Activated naive CD8-positive, alpha-beta T cell treated with anti-CD3 and anti-CD28 coated beads for 36 hours (primary cell): ENCODE measurements around the gene COL21A1. TPM values are rescaled to one million over a fixed set of nuclear protein-coding genes. Genes with fewer than 3 reads are reported as not detected.

ENCODE experiments used
- DNase-seq: peaks from one replicate; pipeline ENCODE4 v3.0.0; 2021
- H3K27ac Mint-ChIP-seq: one replicate; pipeline ENCODE4 v1.8.0; 2022; ENCODE audit warnings: mild to moderate bottlenecking, moderate library complexity, mixed read lengths
- H3K27me3 Mint-ChIP-seq: one replicate; pipeline ENCODE4 v1.8.0; 2022; ENCODE audit warnings: mild to moderate bottlenecking, mixed read lengths
- H3K36me3 Mint-ChIP-seq: one replicate; pipeline ENCODE4 v1.8.0; 2021; ENCODE audit warnings: mild to moderate bottlenecking, mixed read lengths
- H3K4me1 Mint-ChIP-seq: one replicate; pipeline ENCODE4 v1.8.0; 2021; ENCODE audit warnings: mixed read lengths
- H3K4me3 Mint-ChIP-seq: one replicate; pipeline ENCODE4 v1.8.0; 2022; ENCODE audit warnings: mild to moderate bottlenecking, moderate library complexity, mixed read lengths
- H3K9me3 Mint-ChIP-seq: one replicate; pipeline ENCODE4 v1.8.0; 2022; ENCODE audit warnings: mixed read lengths
- total RNA-seq, 2 experiments: library from RNA; stranded (reverse); gene quantifications; one replicate each; pipeline ENCODE4 v1.2.3, GENCODE V29; 2021

COL21A1 gene
- total RNA-seq, 2 experiments from 2014 or later: not detected

DNA sequence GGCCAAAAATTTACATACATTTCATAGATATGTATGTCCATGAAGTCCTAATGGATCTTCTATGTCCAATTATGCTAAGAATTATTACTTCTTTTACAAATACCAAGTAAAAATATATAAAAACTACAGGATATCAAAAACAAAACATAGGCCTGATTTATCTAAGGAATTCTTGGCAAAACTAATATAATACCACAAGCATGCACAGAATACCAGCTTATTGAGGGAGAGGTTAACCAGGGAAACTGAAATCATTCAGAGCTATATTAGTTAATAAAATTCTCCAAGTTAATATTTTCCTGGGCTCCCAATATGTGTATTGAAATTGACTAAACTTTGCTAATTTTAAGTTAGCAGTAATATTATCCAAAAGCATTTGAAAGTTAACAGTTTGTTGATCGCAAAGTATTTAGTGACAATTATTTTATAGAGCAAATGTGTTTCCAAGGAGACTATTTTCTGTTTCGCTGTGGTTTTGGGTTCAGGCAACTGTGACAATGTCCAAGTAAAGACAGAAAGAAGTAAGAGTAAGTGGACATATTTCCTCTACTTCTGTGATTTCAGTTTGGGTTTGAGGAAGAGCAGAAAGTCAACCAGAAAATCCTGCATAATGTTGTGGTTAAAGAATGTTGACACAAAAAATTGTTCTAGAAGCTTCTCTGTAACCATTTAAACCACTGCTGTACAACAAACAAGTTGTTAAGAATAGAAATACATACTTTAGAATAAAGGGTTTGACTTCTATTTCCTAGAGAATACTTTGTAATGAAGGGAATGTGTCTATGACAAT is 167.4 kb downstream of the COL21A1 start:
- Mint-ChIP-seq H3K36me3 (no peaks in the 10 kb centered on the region), H3K4me1 (no peaks in the 10 kb centered on the region), H3K27me3 (no peaks in the 10 kb centered on the region), H3K9me3 (peaks cover 11% of the 10 kb centered on the region), H3K27ac (no peak overlapping the region), H3K4me3 (no peak overlapping the region)
- DNase-seq: no peak

DNA sequence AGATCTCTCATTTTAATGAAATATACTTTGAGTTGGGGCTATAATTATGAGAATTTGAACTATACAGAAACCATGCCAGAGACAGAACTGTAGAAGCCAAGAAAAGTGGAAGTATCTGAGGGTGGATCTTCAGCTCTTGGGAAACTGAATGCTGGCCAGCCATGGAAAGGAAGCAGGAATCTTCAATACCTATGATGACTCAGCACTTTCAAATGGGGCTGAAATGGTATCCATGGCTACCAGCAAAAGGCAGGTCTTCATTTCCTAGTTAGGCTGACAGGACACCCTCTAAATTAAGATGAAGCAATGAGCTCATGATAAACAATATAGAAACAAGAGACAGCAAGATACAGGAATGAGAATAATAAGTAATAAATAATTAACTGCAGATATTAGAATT is 171.3 kb downstream of the COL21A1 start:
- Mint-ChIP-seq H3K4me3 (no peak overlapping the region), H3K9me3 (peaks cover 9% of the 10 kb centered on the region), H3K4me1 (no peaks in the 10 kb centered on the region), H3K27me3 (no peaks in the 10 kb centered on the region), H3K27ac (no peak overlapping the region), H3K36me3 (no peaks in the 10 kb centered on the region)
- no peak for DNase-seq

GRCh38 chr6:56073761-56074160 is 173.6 kb downstream of the COL21A1 start:
- H3K27me3 Mint-ChIP-seq: no peaks in the 10 kb centered on the region

DNA sequence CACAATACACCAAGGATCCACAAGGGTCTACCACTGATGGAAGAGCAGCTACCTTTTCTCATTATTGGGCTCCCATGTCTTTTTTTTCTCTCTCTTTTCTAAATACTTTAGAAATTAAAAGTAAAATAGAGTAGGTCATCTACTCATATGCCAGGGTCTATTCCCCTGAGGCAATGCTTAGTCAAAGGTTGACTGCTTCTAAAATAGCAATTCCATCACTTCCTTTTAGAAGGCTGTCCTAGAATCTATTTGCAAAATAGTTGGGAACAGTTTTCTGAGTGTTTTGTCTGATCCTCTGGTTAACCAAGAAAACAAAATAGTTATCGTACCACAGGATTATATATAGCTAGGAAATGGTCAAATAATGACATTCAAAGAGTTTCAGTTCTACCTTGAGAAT is 174.1 kb downstream of the COL21A1 start:
- Mint-ChIP-seq H3K27ac (no peak overlapping the region), H3K4me1 (no peaks in the 10 kb centered on the region), H3K9me3 (peaks cover 8% of the 10 kb centered on the region), H3K4me3 (no peak overlapping the region), H3K27me3 (no peaks in the 10 kb centered on the region), H3K36me3 (no peaks in the 10 kb centered on the region)
- DNase-seq: no peak

More at GRCh38 chr6:56073761-56074160, 173.6 kb downstream of the COL21A1 start:
- Mint-ChIP-seq H3K27ac (no peak overlapping the region), H3K36me3 (no peaks in the 10 kb centered on the region), H3K4me1 (no peaks in the 10 kb centered on the region), H3K9me3 (peaks cover 8% of the 10 kb centered on the region), H3K4me3 (no peak overlapping the region)
- no peak for DNase-seq

GRCh38 chr6:56072856-56073255 is 174.5 kb downstream of the COL21A1 start:
- no peaks in the 10 kb centered on the region for H3K36me3 Mint-ChIP-seq
- H3K9me3 Mint-ChIP-seq: peaks cover 8% of the 10 kb centered on the region
- no peaks in the 10 kb centered on the region for H3K27me3 Mint-ChIP-seq
- no peak overlapping the region for H3K4me3 Mint-ChIP-seq
- H3K27ac Mint-ChIP-seq: no peak overlapping the region
- no peaks in the 10 kb centered on the region for H3K4me1 Mint-ChIP-seq
- DNase-seq: no peak

DNA sequence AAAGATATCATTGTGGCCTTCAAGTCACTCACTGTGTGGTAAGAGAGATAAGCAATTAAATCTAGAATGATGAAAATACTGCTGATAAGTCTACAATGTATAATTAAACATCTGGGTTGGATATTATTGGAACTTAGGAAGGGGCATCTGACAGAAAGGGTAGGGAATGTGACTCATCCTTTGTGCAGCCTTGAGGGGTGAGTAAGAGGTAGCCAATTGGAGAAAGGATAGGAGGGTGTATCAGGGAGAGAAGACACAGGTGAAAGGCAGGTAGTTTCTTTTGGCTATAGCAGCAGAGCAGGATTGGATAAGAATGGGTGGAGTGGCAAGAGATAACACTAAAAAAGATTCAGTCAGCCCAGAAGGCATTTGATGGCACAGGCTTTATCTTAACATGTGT is 182.0 kb downstream of the COL21A1 start:
- Mint-ChIP-seq H3K4me3 (no peak overlapping the region), H3K4me1 (no peaks in the 10 kb centered on the region), H3K27me3 (no peaks in the 10 kb centered on the region), H3K27ac (no peak overlapping the region), H3K36me3 (no peaks in the 10 kb centered on the region), H3K9me3 (peaks cover 3% of the 10 kb centered on the region)
- DNase-seq: no peak

GRCh38 chr6:56062836-56063235 is 184.5 kb downstream of the COL21A1 start:
- DNase-seq: no peak
- Mint-ChIP-seq H3K36me3 (no peaks in the 10 kb centered on the region), H3K4me1 (no peaks in the 10 kb centered on the region), H3K27me3 (no peaks in the 10 kb centered on the region), H3K9me3 (peaks cover 3% of the 10 kb centered on the region), H3K4me3 (no peak overlapping the region), H3K27ac (no peak overlapping the region)

DNA sequence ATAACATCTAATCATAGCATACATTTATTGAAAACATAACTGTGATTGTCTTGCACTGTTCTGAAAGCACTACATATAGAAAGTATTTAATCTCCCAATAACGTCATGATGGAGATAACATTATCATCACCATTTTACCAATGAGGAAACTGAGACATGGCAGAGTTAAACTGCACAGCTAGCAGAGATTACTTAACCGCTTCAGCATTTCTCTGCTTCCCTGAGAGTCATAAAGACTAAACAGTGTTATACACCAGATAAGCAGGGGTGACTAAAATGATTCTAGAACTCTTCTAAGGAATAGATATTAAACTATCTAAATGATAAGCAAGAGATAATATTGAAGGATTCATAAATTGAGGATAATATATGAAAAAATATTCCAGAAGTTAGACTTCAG is 188.7 kb downstream of the COL21A1 start:
- no peak for DNase-seq
- Mint-ChIP-seq H3K36me3 (no peaks in the 10 kb centered on the region), H3K27ac (no peak overlapping the region), H3K4me3 (no peak overlapping the region), H3K4me1 (no peaks in the 10 kb centered on the region), H3K9me3 (no peaks in the 10 kb centered on the region), H3K27me3 (no peaks in the 10 kb centered on the region)

DNA sequence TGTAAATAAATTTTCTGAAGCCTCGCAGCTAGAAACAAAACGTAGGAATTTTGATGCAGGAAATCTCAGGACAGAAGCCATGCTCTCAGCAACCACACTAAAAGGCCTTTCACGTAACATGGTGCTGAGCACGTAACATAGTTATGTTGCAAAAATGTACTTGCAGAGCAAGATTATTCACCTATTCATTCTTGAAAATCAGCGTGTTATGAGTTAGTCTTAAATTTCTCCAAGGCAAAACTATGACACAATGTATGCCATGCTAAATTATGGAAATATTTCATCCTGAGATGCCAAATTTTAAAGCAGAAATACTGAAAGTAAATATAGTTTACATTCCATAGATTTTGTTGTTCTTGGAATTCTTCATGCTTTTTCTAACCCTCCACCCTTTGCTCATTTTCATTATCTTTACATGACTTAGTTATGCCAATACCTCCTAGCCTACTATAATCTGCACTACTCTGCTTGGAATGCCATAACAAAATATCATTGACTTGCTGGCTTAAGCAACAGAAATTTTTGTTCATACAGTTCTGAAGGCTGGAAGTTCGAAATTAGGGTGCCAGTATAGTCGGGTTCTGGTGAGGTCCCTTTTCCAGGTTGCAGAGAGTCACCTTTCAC is 192.2 kb downstream of the COL21A1 start:
- H3K36me3 Mint-ChIP-seq: no peaks in the 10 kb centered on the region
- H3K27me3 Mint-ChIP-seq: no peaks in the 10 kb centered on the region
- no peak overlapping the region for H3K4me3 Mint-ChIP-seq
- H3K27ac Mint-ChIP-seq: no peak overlapping the region
- no peaks in the 10 kb centered on the region for H3K4me1 Mint-ChIP-seq
- no peak for DNase-seq
- H3K9me3 Mint-ChIP-seq: peaks cover 2% of the 10 kb centered on the region

GRCh38 chr6:56051202-56051598 is 196.2 kb downstream of the COL21A1 start:
- no peaks in the 10 kb centered on the region for H3K36me3 Mint-ChIP-seq
- peaks cover 2% of the 10 kb centered on the region for H3K9me3 Mint-ChIP-seq
- no peaks in the 10 kb centered on the region for H3K4me1 Mint-ChIP-seq
- H3K27ac Mint-ChIP-seq: no peak overlapping the region
- H3K4me3 Mint-ChIP-seq: no peak overlapping the region
- no peak for DNase-seq
- no peaks in the 10 kb centered on the region for H3K27me3 Mint-ChIP-seq

- peaks cover 2% of the 10 kb centered on the region for H3K9me3 Mint-ChIP-seq
- no peaks in the 10 kb centered on the region for H3K36me3 Mint-ChIP-seq
- H3K27me3 Mint-ChIP-seq: no peaks in the 10 kb centered on the region
- DNase-seq: no peak
- H3K4me1 Mint-ChIP-seq: no peaks in the 10 kb centered on the region
- H3K27ac Mint-ChIP-seq: no peak overlapping the region
- H3K4me3 Mint-ChIP-seq: no peak overlapping the region
Measured at GRCh38 chr6:56050530-56051201, 196.7 kb downstream of the COL21A1 start.

DNA sequence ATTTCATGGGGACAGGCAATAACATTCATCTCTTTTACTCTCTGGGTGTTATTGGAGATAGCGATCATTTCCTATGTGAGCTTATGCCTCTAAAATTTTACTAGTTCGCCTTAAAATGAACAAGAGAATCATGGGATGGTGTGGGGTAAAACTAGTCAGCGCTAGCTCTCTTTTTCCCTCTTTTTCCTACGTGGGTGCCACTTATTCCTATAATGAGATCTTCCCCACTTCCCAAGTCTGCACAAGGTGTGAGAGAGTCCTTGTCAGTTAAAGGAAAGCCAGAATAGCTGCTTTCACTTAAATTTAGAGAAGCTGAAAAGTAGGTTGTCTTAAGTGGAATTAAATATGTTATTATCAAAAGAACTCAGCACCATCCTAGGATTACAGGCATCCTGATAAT is 198.8 kb downstream of the COL21A1 start:
- H3K4me1 Mint-ChIP-seq: no peaks in the 10 kb centered on the region
- H3K36me3 Mint-ChIP-seq: no peaks in the 10 kb centered on the region
- H3K4me3 Mint-ChIP-seq: no peak overlapping the region
- no peak for DNase-seq
- peaks cover 2% of the 10 kb centered on the region for H3K9me3 Mint-ChIP-seq
- no peak overlapping the region for H3K27ac Mint-ChIP-seq
- H3K27me3 Mint-ChIP-seq: no peaks in the 10 kb centered on the region

GRCh38 chr6:56047931-56048540 is 199.3 kb downstream of the COL21A1 start:
- Mint-ChIP-seq H3K4me1 (no peaks in the 10 kb centered on the region), H3K36me3 (no peaks in the 10 kb centered on the region), H3K4me3 (no peak overlapping the region), H3K27me3 (no peaks in the 10 kb centered on the region), H3K27ac (no peak overlapping the region), H3K9me3 (peaks cover 2% of the 10 kb centered on the region)
- no peak for DNase-seq

DNA sequence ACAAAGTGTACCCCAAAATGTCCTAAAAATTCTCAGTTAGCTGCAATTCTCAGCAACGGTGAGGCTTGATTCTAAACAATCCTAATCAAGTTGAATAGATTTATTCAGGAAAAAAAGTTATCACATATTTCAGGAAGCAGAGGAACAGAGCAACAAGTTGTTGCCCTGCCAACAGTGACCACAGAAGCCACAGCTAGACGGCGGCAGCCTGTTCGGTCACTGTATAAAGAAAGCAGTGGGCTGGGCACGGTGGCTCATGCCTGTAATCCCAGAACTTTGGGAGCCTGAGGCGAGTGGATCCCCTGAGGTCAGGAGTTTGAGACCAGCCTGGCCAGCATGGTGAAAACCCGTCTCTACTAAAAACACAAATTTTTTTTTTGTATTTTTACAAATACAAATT is 200.8 kb downstream of the COL21A1 start:
- Mint-ChIP-seq H3K27ac (no peak overlapping the region), H3K4me3 (no peak overlapping the region), H3K27me3 (no peaks in the 10 kb centered on the region), H3K4me1 (no peaks in the 10 kb centered on the region), H3K9me3 (peaks cover 2% of the 10 kb centered on the region), H3K36me3 (no peaks in the 10 kb centered on the region)
- no peak for DNase-seq

DNA sequence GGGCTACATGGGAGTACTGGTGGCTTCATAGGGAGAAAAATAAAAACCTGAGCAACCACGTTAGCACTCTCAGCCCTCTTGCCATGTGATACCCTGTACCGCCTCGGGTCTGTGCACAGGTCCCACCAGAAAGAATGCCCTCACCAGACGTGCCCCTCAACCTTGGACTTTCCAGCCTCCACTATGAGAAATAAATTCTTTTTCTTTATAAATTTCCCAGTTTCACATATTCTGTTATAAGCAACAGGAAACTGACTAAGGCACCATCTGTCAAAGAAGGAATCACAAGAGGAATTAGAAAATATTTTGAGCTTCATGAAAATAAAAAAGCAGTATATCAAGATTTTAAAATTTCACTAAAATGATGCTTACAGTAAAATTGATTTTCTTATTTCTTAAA is 203.6 kb downstream of the COL21A1 start:
- no peak overlapping the region for H3K4me3 Mint-ChIP-seq

More for the DNA sequence above, 203.6 kb downstream of the COL21A1 start:
- Mint-ChIP-seq H3K27me3 (no peaks in the 10 kb centered on the region), H3K36me3 (no peaks in the 10 kb centered on the region), H3K27ac (no peak overlapping the region), H3K9me3 (no peaks in the 10 kb centered on the region), H3K4me1 (no peaks in the 10 kb centered on the region)
- no peak for DNase-seq
